ENCODE data around the gene CFAP221.

CFAP221 gene

GRCh38 chr2:119684518-119684917 is 140.3 kb downstream of the CFAP221 start:
- no peak overlapping the region for H3K4me3 ChIP-seq (ENCODE audit: low read length)
- H3K27me3 ChIP-seq (ENCODE audit: insufficient read depth, low read length): no peaks in the 10 kb centered on the region
- H3K36me3 ChIP-seq (ENCODE audit: insufficient read depth, low read length): peaks cover 36% of the 10 kb centered on the region

GRCh38 chr2:119688616-119689015 is 144.4 kb downstream of the CFAP221 start:
- H3K4me3 ChIP-seq (ENCODE audit: low read length): no peak overlapping the region
- H3K9me3 ChIP-seq (ENCODE audit: low read length): peaks cover 6% of the 10 kb centered on the region
- no peaks in the 10 kb centered on the region for H3K4me1 ChIP-seq (ENCODE audit: insufficient read depth, low read length)
- peaks cover 22% of the 10 kb centered on the region for H3K36me3 ChIP-seq (ENCODE audit: insufficient read depth, low read length)
- no peak overlapping the region for H2AFZ ChIP-seq (ENCODE audit: low read depth, low read length)
- no peaks in the 10 kb centered on the region for H3K27me3 ChIP-seq (ENCODE audit: insufficient read depth, low read length)

More at GRCh38 chr2:119684518-119684917, 140.3 kb downstream of the CFAP221 start:
- H3K4me1 ChIP-seq (ENCODE audit: insufficient read depth, low read length): peaks cover 8% of the 10 kb centered on the region
- H3K9me3 ChIP-seq (ENCODE audit: low read length): peaks cover 6% of the 10 kb centered on the region
- H2AFZ ChIP-seq (ENCODE audit: low read depth, low read length): no peak overlapping the region

GRCh38 chr2:119689218-119689617 is 145.0 kb downstream of the CFAP221 start:
- Histone ChIP-seq H3K9me3 (ENCODE audit: low read length) (peaks cover 6% of the 10 kb centered on the region), H3K4me1 (ENCODE audit: insufficient read depth, low read length) (peaks cover 4% of the 10 kb centered on the region), H3K36me3 (ENCODE audit: insufficient read depth, low read length) (peaks cover 22% of the 10 kb centered on the region), H3K4me3 (ENCODE audit: low read length) (no peak overlapping the region), H2AFZ (ENCODE audit: low read depth, low read length) (no peak overlapping the region), H3K27me3 (ENCODE audit: insufficient read depth, low read length) (no peaks in the 10 kb centered on the region)

- peaks cover 21% of the 10 kb centered on the region for H3K4me1 ChIP-seq (ENCODE audit: insufficient read depth, low read length)
- no peak overlapping the region for H2AFZ ChIP-seq (ENCODE audit: low read depth, low read length)
- peaks cover 22% of the 10 kb centered on the region for H3K36me3 ChIP-seq (ENCODE audit: insufficient read depth, low read length)
- H3K9me3 ChIP-seq (ENCODE audit: low read length): peaks cover 6% of the 10 kb centered on the region
- H3K4me3 ChIP-seq (ENCODE audit: low read length): no peak overlapping the region
- H3K27me3 ChIP-seq (ENCODE audit: insufficient read depth, low read length): no peaks in the 10 kb centered on the region
These were observed 146.9 kb downstream of the CFAP221 start for GRCh38 chr2:119691189-119691588.

DNA sequence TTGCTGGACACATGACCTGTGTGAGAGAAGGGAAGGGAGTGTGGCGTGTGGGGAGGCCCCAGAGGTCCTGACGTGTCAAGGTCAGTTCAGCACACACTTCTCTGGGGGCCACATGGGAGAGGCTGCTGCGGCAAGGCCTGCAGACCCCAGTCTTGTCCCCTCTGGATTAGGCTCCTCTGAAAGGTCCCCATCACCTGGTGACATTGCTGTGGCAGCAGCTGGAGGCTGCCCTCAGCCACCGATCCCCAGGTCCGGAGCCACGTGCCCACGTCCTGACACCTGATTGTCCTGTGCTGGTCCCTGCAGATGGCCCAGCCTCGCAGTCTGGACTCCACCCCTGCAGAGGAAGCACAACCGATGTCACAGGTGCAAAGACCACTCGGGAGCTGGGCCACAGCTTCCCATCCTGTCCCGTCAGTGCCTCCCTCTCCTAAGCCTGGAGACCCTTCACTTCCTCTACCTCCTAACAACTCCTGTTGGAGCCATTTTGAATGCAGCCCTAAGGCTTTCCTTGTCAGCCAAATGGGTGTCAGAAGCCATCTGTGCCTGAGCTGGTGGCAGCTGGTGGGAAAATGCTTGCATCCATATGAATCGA is 147.5 kb downstream of the CFAP221 start:
- Histone ChIP-seq H3K4me3 (ENCODE audit: low read length) (no peak overlapping the region), H3K4me1 (ENCODE audit: insufficient read depth, low read length) (peaks cover 21% of the 10 kb centered on the region), H3K27me3 (ENCODE audit: insufficient read depth, low read length) (no peaks in the 10 kb centered on the region), H2AFZ (ENCODE audit: low read depth, low read length) (no peak overlapping the region), H3K9me3 (ENCODE audit: low read length) (peaks cover 6% of the 10 kb centered on the region), H3K36me3 (ENCODE audit: insufficient read depth, low read length) (peaks cover 18% of the 10 kb centered on the region)

- Histone ChIP-seq H2AFZ (ENCODE audit: low read depth, low read length) (no peak overlapping the region), H3K4me1 (ENCODE audit: insufficient read depth, low read length) (peaks cover 22% of the 10 kb centered on the region), H3K36me3 (ENCODE audit: insufficient read depth, low read length) (peaks cover 15% of the 10 kb centered on the region), H3K27me3 (ENCODE audit: insufficient read depth, low read length) (no peaks in the 10 kb centered on the region), H3K4me3 (ENCODE audit: low read length) (no peak overlapping the region), H3K9me3 (ENCODE audit: low read length) (peaks cover 3% of the 10 kb centered on the region)
These were observed 148.1 kb downstream of the CFAP221 start for GRCh38 chr2:119692310-119692709.

DNA sequence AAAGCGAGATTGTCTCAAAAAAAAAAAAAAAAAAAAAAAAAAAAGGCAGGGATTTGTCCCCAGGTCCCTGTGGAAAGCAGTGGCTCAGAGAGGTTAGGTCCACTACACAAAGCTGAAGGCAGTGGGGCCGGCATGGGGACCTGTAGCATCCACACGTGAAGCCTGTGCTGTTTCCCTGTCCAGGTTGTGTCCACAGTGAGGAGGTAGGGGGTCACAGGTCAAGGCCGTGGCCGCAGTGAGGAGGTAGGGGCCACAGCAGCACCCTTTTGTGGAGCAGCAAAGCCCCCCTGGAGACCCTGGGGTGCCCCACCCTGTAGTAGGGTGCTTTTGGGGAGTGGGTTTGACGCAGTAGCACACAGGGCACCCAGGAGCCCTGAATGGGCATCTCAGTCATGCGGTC is 148.7 kb downstream of the CFAP221 start:
- no peaks in the 10 kb centered on the region for H3K27me3 ChIP-seq (ENCODE audit: insufficient read depth, low read length)
- H2AFZ ChIP-seq (ENCODE audit: low read depth, low read length): no peak overlapping the region
- H3K4me1 ChIP-seq (ENCODE audit: insufficient read depth, low read length): peaks cover 28% of the 10 kb centered on the region
- H3K4me3 ChIP-seq (ENCODE audit: low read length): no peak overlapping the region
- H3K9me3 ChIP-seq (ENCODE audit: low read length): no peaks in the 10 kb centered on the region
- H3K36me3 ChIP-seq (ENCODE audit: insufficient read depth, low read length): peaks cover 10% of the 10 kb centered on the region

DNA sequence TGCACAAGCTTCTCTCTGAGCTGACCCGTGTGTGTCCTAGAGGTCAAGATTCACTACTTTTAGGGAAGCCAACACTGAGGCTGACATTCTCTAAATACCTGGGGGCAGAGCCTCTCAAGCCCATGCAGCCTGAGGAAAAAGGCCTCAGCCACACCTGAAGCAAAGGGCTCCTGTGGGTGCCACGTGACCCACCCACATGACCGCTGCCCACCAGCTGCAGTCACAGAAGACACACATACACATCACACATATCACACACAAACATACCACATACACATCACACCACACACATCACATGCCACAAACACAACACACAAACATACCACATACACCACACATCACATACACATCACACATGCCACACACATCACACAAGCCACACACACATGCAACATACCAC is 149.3 kb downstream of the CFAP221 start:
- Histone ChIP-seq H3K4me3 (ENCODE audit: low read length) (no peak overlapping the region), H3K4me1 (ENCODE audit: insufficient read depth, low read length) (peaks cover 28% of the 10 kb centered on the region), H3K27me3 (ENCODE audit: insufficient read depth, low read length) (no peaks in the 10 kb centered on the region), H2AFZ (ENCODE audit: low read depth, low read length) (no peak overlapping the region), H3K36me3 (ENCODE audit: insufficient read depth, low read length) (peaks cover 8% of the 10 kb centered on the region), H3K9me3 (ENCODE audit: low read length) (no peaks in the 10 kb centered on the region)

DNA sequence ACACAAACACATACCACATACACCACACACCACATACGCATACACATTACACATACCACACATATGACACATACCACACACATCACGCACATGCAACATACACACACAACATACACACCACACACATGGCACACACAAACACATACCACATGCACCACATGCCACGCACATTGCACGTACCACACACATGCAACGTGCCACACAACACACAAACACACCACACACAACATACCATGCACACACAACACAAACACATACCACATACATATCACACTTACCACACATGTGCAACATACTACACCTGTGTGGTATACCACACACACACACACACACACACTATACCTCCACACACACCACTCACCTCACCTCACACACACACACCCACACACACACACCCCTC is 149.7 kb downstream of the CFAP221 start:
- H3K4me3 ChIP-seq (ENCODE audit: low read length): no peak overlapping the region
- peaks cover 28% of the 10 kb centered on the region for H3K4me1 ChIP-seq (ENCODE audit: insufficient read depth, low read length)
- no peaks in the 10 kb centered on the region for H3K9me3 ChIP-seq (ENCODE audit: low read length)
- H3K36me3 ChIP-seq (ENCODE audit: insufficient read depth, low read length): peaks cover 4% of the 10 kb centered on the region
- no peak overlapping the region for H2AFZ ChIP-seq (ENCODE audit: low read depth, low read length)
- H3K27me3 ChIP-seq (ENCODE audit: insufficient read depth, low read length): no peaks in the 10 kb centered on the region

- Histone ChIP-seq H3K36me3 (ENCODE audit: insufficient read depth, low read length) (no peaks in the 10 kb centered on the region), H3K4me3 (ENCODE audit: low read length) (no peak overlapping the region), H3K9me3 (ENCODE audit: low read length) (no peaks in the 10 kb centered on the region), H2AFZ (ENCODE audit: low read depth, low read length) (peak overlapping the region; percentile 33), H3K4me1 (ENCODE audit: insufficient read depth, low read length) (peaks cover 28% of the 10 kb centered on the region), H3K27me3 (ENCODE audit: insufficient read depth, low read length) (no peaks in the 10 kb centered on the region)
These were observed 150.2 kb downstream of the CFAP221 start for GRCh38 chr2:119694470-119694844.

- Histone ChIP-seq H3K9me3 (ENCODE audit: low read length) (no peaks in the 10 kb centered on the region), H3K36me3 (ENCODE audit: insufficient read depth, low read length) (no peaks in the 10 kb centered on the region), H2AFZ (ENCODE audit: low read depth, low read length) (peak overlapping the region; percentile 33), H3K27me3 (ENCODE audit: insufficient read depth, low read length) (no peaks in the 10 kb centered on the region), H3K4me3 (ENCODE audit: low read length) (peak overlapping the region; percentile 2), H3K4me1 (ENCODE audit: insufficient read depth, low read length) (peaks cover 28% of the 10 kb centered on the region)
These were observed 150.7 kb downstream of the CFAP221 start for GRCh38 chr2:119694845-119695521.

DNA sequence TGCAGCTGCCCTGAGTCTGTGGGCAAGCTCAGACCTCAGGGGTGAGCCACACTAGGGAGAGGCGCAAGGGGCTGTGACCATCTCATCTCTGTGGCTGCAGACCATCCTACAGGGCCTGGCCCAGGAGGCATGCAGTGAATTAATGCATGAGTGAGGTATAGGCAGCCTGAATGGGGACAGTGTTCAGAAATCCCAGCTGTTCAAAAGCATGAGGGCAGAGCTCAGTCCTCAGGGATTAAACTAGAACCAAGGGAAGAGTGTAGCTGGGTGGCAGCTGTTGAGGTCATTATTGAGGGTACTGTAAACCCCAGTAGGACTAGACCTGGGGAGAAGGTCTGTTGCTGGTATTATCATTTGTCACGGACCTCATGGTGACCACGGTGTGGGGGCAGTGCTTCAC is 151.8 kb downstream of the CFAP221 start:
- Histone ChIP-seq H3K36me3 (ENCODE audit: insufficient read depth, low read length) (no peaks in the 10 kb centered on the region), H2AFZ (ENCODE audit: low read depth, low read length) (no peak overlapping the region), H3K4me3 (ENCODE audit: low read length) (no peak overlapping the region), H3K9me3 (ENCODE audit: low read length) (no peaks in the 10 kb centered on the region), H3K4me1 (ENCODE audit: insufficient read depth, low read length) (peaks cover 38% of the 10 kb centered on the region), H3K27me3 (ENCODE audit: insufficient read depth, low read length) (no peaks in the 10 kb centered on the region)

- no peaks in the 10 kb centered on the region for H3K9me3 ChIP-seq (ENCODE audit: low read length)
- no peak overlapping the region for H2AFZ ChIP-seq (ENCODE audit: low read depth, low read length)
- H3K4me3 ChIP-seq (ENCODE audit: low read length): no peak overlapping the region
- peaks cover 41% of the 10 kb centered on the region for H3K4me1 ChIP-seq (ENCODE audit: insufficient read depth, low read length)
- H3K27me3 ChIP-seq (ENCODE audit: insufficient read depth, low read length): no peaks in the 10 kb centered on the region
- H3K36me3 ChIP-seq (ENCODE audit: insufficient read depth, low read length): no peaks in the 10 kb centered on the region
These were observed 152.3 kb downstream of the CFAP221 start for GRCh38 chr2:119696494-119697030.

Measured in neuron (in vitro differentiated cells).